ENCODE data around the gene NMRK1. TPM values are rescaled to one million over a fixed set of nuclear protein-coding genes. Genes with fewer than 3 reads are reported as not detected.

The NMRK1 gene
- total RNA-seq, 1 experiment from 2014 or later = 13.8 TPM

- peak; percentile 23 for DNase-seq (ENCODE audit: low read depth)
These were observed 24.2 kb downstream of the NMRK1 start for GRCh38 chr9:75063556-75064305.

- no peak for DNase-seq (ENCODE audit: low read depth)
These were observed 26.8 kb downstream of the NMRK1 start for GRCh38 chr9:75061169-75061568.

GRCh38 chr9:75054368-75055001 is 33.5 kb downstream of the NMRK1 start:
- DNase-seq (ENCODE audit: low read depth) = no peak

- no peak for DNase-seq (ENCODE audit: low read depth)
These were observed 34.1 kb downstream of the NMRK1 start for GRCh38 chr9:75053869-75054268.

GRCh38 chr9:75051285-75051684 is 36.7 kb downstream of the NMRK1 start:
- DNase-seq (ENCODE audit: low read depth) = no peak

GRCh38 chr9:75047506-75047905 is 40.4 kb downstream of the NMRK1 start:
- no peak for DNase-seq (ENCODE audit: low read depth)

- no peak for DNase-seq (ENCODE audit: low read depth)
These were observed 41.1 kb downstream of the NMRK1 start for GRCh38 chr9:75046725-75047345.

- DNase-seq (ENCODE audit: low read depth) = no peak
These were observed 46.9 kb downstream of the NMRK1 start for GRCh38 chr9:75041041-75041440.

GRCh38 chr9:75039801-75040200 is 48.2 kb downstream of the NMRK1 start:
- no peak for DNase-seq (ENCODE audit: low read depth)

- peak; percentile 17 for DNase-seq (ENCODE audit: low read depth)
These were observed 48.9 kb downstream of the NMRK1 start for GRCh38 chr9:75039009-75039408.

GRCh38 chr9:75036793-75037192 is 51.2 kb downstream of the NMRK1 start:
- no peak for DNase-seq (ENCODE audit: low read depth)

- DNase-seq (ENCODE audit: low read depth) = no peak
These were observed 54.0 kb downstream of the NMRK1 start for GRCh38 chr9:75033791-75034473.

- DNase-seq (ENCODE audit: low read depth) = peak; percentile 59
These were observed 60.5 kb downstream of the NMRK1 start for GRCh38 chr9:75027187-75028107.

GRCh38 chr9:75023846-75024245 is 64.1 kb downstream of the NMRK1 start:
- DNase-seq (ENCODE audit: low read depth) = no peak

GRCh38 chr9:75019654-75020053 is 68.3 kb downstream of the NMRK1 start:
- no peak for DNase-seq (ENCODE audit: low read depth)

- no peak for DNase-seq (ENCODE audit: low read depth)
These were observed 68.9 kb downstream of the NMRK1 start for GRCh38 chr9:75019022-75019421.

- DNase-seq (ENCODE audit: low read depth) = no peak
These were observed 70.6 kb downstream of the NMRK1 start for GRCh38 chr9:75017378-75017777.

GRCh38 chr9:75013735-75014134 is 74.2 kb downstream of the NMRK1 start:
- no peak for DNase-seq (ENCODE audit: low read depth)

Data from Daoy (cell line).